ENCODE measurements around the gene KRT8.
"Not testable (repeated sequence)": the region's sequence is repeated elsewhere in the genome, so short reads cannot be mapped to it uniquely, and the experiment has no call there.

KRT8 gene

DNA sequence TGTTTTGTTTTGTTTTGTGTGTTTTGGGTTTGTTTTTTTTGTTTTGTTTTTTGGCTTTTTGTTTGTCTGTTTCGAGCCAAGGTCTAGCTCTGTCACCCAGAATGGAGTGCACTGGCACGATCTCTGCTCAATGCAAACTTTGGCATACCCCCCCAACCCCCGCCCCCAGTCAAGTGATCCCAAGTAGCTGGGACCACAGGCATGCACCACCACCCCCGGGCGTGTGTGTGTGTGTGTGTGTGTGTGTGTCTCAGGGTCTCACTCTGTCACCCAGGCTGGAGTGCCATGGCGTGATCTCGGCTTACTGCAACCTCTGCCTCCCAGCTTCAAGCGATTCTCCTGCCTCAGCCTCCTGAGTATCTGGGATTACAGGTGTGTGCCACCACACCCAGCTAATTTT lies 24.4 kb downstream of the KRT8 start:
- intact Hi-C loops (cut with DNase I); DNase-seq: not testable (repeated sequence)

DNA sequence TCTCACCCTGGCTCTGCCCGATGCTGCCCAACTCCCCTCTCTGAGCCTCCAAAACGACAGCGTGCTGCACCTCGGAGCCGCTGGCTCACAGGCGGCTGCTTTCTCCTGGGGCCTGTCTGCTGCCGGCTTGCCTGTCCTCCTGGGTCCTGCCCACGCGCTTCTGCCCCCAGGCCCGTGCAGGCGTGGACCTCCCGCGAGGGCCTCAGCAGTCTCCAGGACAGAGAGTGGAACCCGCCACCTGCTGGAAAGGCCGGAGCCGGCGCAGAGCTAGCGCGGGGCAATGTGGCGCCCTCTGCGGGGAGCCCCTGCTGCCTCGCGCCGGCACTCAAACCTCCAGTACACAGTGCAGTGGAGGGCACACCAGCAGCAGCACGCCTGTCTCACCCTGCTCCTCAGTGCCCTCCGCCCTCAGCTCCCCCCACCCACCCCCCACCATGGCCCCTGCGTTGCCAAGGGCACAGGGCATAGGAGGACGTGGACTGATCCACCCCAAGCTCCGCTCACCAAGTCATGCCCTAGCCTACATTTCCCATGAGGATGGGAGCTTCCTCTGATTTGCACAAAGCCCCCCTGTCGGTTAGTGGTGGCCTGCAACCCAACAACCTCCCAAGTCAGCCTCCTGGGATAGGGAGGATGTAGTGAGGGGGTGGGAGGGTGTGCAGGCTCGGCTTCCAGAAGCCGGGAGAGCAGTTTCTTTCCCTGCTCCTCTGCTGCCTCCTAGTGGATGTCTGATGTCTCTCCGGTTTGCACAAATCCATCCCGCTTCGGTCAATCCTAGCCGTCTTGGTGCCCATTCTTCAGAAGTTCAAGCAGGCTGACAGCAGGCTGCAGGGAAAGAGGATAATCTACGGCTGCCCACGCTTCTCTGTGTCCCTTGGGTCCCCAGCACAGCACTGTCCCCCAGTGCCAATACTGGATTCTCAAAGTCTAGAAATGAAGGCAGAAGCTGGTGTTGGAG lies 25.2 kb downstream of the KRT8 start:
- peak; percentile 59 to 93 (median 82) for DNase-seq
- intact Hi-C loops (cut with DNase I), result no loop called here

DNA sequence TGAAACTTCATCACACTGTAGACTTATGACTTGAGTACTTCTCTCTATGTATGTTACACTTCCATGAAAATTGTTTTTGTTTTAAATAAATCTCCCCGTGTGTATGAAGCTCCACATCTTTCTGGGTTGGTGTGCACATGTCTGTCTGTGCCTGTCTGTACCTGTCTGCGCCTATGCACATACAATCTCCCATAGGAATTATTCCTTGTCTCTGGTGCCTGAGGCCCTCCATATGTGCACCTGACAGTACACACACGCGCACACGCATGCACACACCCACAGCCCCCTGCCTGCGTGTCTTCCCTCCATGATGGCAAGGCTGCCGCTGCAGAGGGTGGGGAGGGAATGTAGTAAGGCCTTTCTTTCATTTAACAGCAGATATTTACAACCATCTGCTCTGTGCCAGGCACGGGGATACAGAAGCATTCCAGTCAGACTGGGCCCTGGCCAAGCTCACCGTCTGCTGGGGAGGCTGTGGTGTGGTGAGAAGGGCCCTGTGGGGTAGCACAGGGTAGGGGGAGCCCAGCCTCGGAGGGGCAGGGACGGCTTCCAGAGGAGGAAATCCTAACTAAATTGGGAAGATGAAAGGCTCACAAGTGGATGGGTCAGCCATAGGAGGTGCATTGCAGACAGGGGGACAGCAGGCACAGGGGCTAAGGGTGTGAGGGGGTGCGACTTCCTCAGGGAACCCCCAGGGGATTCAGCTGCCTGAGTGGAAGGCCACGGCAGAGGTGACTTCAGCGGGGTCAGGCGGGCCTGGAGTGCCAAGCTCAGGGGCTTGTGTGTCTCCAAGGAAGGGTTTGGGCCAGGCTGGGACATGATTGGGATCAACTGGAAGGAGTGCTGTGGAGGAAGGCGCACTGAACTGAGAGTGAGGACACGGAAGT lies 26.1 kb downstream of the KRT8 start:
- intact Hi-C loops (cut with DNase I), result no loop called here
- DNase-seq, result no peak

DNA sequence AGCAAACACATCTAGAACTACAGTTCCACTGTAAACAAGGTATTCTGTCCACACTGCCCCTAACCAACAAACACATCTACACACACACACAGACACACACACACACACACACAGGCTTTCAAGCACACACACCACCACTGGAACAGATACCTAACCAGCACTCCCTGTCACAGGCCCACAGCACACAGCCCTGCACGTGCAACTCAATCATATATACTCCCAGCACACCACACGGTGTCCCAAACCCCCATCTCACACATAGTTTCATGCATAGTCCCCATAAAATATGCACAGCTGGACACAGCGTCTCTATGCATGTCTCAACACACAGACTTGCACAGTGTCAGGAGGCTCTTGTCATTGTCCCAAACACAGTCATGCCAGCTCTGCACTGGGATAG lies 27.6 kb downstream of the KRT8 start:
- intact Hi-C loops (cut with DNase I), result no loop called here
- no peak for DNase-seq

DNA sequence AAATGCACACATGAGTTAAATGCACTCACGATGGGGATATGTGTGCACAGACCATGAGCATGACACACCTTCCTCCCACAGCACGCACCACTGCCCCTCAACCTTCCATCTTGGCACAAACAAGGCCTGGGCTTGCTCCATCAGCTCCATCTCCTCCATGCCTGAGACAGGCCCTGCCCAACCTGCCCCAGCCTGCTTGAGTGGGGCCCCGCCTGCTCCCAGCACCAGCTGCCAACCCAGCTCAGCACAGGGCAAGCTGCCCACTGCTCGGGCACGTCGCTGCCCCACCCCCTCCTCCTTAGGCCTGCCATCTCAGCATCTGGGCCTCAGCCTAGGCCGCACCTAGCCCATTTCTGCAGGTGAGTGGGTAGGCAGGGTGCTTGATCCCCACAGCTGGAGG lies 28.5 kb downstream of the KRT8 start:
- peak in 3 of 42 donors; percentile 6 to 45 (median 24) for DNase-seq

DNA sequence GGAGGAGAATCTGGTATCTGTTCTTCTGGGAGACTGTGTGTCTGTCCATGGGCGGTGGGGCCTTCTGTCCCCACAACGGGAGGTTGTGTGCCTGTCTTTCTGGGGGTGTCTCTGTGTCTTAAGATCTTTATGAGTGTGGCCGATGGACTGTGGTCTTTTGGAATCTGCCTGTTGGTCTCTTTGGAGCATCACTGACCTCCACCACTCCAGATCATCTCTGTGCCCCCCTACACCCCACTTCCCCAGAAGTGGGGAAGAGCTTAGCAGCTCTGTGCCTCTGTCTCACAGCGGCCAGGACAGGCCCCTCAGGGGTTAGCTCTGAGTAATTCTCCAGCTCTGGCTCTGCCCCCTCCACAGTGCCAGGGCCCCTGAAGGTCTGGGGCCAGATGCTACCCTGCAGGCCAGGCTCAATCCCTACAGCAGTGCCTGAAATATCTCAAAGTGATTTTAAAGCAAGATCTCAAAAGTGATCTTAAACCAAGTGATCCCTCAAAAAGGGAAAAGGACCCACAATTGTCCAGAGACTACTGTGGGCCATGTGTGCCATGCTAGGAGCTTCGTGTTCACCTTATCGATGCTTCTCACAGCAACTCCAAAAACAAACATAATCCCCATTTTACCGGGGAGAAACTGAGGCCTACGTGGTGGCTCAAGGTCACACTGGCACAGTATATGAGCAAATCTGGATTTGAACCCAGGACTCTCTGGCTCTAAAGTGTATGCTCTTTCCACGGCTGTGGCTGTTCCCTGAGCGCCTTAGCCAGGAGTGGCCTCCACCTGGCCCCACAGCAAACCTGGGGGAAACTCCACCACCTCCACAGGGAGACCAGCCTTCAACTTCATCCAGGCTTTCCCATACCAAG lies 30.1 kb downstream of the KRT8 start:
- no peak for DNase-seq
- intact Hi-C loops (cut with DNase I), result loop anchor here (5.0 kb wide), 2 partner anchors 293 to 718 kb away; no protein-coding TSS in a partner anchor

More for the DNA sequence above, 28.5 kb downstream of the KRT8 start:
- intact Hi-C loops (cut with DNase I), result no loop called here

DNA sequence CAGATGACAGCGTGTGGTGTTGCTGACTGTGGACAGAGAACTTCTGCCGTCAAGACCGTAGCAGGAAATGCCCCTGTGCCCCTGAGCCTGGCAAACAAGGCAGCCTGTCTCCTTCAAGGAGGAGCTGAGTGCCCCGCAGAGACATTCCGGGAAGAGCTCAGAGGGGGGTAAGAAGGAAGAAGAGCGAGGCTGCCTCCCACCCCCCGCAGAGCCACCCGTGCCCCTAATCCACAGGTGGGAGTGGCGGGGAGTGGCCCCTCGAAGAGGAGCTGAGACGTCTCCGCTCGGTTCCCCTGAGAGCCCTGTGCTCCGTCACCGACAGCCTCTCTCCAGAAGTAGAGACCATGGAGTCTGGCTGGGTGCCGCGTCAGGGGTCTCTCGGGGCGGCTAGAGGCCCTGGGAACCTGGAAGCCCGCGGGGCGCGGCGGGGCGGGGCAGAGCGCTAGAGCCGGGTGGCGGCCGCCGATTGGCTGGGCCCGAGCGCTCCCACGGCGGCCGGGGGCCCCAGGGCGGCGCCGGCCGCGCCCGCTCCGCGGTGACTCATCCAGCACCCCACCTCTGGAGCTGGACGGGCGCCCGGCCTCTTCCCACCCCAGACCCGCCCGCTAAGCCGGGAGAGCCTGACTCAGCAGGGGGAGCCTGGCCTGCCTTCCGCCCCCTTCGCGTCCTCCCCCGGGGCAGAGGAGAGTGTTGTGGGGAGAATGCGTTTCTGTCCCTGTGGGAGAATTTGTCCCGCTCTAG lies 30.9 kb downstream of the KRT8 start:
- DNase-seq, result peak in 28 of 42 donors; percentile 12 to 83 (median 32)
- intact Hi-C loops (cut with DNase I), result loop anchor here (5.0 kb wide), 2 partner anchors 292 to 717 kb away; no protein-coding TSS in a partner anchor

DNA sequence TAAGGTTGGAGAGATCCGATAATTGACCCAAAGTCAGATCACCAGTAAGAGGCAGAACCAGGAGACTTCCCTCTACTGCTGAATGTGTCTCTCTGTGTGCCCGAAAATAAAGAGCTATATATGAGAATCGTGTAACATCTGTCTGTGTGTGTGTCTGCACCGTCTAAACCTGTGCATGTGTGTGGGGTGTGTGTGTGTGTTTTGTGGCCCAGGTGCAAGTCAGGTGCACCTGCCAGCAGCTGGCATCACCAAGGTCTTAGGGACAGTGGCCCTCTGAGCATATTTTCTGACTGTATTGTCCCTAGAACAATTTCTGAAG lies 31.4 kb downstream of the KRT8 start:
- intact Hi-C loops (cut with DNase I), result loop anchor here (5.0 kb wide), 2 partner anchors 291 to 716 kb away; no protein-coding TSS in a partner anchor
- no peak for DNase-seq

DNA sequence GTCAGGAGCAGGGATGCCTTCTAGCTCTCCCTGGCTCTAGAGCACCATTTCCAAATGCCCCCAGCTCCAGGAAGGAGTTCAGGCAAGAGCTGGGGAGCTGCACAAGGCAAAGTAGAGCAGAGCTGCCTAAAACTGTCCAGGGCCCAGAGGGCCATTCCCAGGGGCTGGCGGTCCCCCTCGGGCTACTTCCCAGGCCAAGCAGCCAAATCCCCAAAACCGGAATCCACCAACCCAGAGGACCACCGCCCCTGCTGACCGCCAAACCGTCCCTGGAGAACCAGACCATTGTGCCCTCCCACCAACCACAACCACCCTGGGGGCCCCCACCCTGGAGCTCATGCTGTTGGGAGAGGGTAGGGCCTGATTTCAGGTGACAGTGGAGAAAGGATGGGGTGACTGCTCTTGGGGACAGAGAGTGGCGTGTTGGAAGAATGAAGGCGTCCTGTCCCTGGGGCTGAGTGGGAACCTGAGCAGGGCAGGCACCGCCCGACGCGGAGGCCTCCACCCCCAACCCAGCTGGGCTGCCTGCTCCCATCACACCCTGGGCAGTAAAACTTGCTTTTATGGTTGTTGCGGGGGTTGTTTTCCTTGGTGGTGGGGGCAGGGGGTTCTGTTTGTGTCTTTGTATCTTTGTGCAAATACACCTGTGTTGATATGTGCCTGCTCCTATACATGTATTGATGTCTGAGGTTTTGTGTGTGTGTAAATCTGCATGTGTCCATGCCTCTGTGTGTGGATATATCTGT lies 32.1 kb downstream of the KRT8 start:
- no peak for DNase-seq

DNA sequence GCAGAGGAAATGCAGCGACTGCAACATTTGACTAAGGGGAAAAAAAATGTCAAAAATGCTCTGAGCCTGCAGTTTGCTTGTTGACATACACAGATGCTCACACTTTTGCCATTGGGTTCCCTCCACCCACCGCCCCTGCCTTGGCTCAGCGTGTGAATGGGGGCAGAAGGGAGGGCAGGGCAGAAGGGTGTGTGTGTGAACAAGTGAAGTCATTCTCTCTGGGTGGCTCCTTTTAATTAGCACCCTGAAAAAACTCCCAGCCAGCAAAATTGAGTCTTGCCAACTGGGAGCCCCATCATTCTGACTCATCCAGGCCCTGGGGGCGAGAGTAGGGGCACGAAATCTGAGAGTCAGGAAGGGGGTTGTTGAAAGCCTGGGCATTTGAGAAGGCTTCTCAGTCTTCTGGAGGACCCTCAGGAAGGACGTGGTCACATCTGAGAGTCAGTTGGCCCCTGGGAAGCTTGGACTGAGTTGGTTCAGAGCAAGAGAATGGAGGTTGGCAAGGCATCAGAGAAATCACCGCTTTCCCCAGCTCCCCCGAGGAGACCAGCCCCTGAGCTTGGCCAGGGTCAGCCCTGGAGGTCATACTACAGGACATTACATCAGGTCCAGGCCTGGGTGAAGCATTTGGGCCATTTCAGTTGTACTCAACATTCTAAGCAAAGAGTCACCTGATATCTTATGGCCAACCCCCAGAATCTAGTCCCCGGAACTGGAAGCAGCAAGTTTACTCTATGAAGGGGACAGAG lies 33.4 kb downstream of the KRT8 start:
- intact Hi-C loops (cut with DNase I), result loop anchor here (5.0 kb wide), 2 partner anchors 289 to 714 kb away; no protein-coding TSS in a partner anchor
- DNase-seq, result no peak

More for the DNA sequence above, 32.1 kb downstream of the KRT8 start:
- intact Hi-C loops (cut with DNase I), result loop anchor here (5.0 kb wide), 2 partner anchors 291 to 716 kb away; no protein-coding TSS in a partner anchor

DNA sequence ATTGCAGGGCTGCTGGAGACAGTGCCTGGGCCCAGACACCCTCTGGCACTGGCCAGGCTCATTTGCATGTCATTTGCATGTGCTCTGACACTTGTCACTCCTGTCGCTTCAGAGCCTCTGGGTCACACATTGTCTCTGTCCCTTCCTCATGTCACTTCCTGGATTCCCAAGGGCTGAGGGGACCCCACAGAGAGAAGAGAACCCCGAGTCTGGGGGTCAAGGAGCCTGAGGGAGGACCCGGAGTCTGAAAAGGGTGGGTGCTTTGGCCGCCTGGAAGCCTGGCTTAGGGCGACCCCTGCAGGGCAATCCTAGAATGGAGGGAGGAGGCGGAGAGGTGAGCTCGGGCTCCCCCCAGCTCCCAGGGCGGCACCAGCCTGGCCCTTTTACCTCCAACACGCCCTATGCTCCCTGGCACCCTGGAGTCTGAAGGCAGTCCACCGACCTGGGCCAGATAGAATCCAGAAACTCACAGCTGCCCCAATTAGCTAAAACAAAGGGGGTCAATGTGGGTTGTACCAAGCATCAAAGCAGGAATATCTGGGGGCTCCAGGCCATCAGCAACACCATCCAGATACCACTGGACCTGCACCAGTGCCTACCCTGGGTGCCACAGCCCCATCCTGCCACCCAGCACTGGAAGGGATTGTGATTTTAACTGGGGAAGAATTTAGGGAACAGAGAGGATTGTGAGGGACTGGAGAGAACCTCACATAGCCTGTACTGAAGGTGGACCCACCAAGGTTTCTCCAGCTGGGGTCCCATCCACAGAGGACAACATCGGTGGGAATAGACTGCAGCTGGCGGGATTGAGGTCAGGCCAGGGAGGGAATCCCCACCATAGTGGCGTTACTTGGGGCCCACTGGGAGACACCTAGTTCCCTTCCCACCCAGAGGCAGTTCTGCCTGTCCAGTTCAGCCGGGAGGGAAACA lies 34.2 kb downstream of the KRT8 start:
- DNase-seq, result peak; percentile 31 to 82 (median 60)
- intact Hi-C loops (cut with DNase I), result loop anchor here (5.0 kb wide), 2 partner anchors 288 to 713 kb away; no protein-coding TSS in a partner anchor

DNA sequence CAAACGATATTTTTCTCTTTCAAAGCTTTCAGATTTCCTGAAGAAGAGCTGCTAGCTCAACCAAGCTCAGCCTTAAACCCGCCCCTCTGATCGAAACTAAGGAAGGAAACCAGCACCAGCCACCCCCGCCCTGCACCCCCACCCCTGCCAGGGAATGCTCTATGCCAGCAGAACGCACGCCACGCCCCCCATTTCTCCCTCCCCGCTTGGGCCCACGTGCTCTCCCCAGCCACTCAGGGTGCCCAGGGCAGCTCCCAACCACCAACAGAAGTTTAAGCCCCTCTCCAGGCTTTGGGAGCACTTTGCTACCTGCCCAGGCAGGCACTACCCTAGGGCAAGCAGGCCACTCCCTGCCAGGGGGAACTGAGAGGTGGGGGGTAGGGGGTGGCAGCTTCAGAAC lies 37.2 kb downstream of the KRT8 start:
- intact Hi-C loops (cut with DNase I), result no loop called here
- DNase-seq, result peak; percentile 42 to 93 (median 76)

DNA sequence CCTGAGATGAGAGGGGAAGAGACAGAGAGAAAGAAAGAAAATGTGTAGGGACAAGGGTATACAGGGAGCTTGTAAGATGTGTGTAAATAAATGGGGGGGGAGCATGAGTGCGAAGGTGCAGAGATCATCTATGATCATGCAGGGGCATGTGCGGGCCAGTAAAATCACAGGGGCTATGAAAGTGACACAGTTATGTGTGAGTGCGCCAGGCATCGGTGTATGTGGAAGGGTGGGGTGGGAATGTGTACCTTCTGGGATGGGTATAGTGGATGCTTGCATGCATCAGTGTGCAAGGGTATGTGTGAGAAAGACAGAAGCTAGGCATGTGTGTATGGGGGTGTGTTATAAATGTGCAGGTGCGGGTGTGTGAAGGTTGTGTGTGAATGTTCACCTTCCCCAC lies 37.7 kb downstream of the KRT8 start:
- peak in 1 of 42 donors; percentile 16 for DNase-seq
- intact Hi-C loops (cut with DNase I), result no loop called here

DNA sequence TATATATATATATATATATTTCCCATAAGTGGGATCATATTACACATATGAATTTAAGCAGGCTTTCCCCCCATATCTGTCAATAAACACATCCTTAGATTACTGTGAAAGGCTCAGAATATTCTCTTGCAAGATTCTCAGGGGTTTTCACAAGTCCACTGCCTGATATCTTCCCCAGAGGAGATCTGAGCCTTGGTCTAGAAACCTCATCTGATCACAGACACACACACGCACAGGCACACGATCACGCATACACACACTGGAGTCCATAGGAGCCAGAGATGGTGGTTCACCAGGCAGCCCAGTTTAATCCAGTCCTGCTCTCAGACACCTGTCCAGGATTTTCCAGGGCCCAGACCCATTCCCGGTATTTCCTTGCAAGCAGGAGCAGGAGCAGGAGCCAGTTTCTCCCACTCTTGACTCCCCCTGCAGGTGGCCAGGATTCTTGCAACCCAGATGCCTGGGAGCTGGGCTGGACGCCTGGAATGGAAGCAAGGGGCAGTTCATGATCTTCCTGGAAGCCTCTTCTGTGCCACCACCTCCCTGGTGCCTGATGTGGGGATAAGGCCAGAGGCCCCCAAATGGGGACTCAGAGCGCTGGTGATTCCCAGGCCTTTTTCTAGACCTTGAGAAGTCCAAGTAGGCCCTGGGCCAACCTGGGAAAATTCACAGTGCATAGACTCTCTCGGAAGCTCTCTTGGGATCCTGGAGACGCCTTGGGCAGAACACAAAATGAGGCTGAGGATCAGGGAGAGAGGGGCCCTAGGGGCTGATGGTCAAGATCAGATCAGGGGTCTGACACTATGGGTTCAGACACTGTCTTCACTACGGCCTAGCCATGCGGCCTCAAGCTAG lies 39.6 kb downstream of the KRT8 start:
- intact Hi-C loops (cut with DNase I), result no loop called here
- DNase-seq, result peak; percentile 21 to 84 (median 64)

Data from head of caudate nucleus (tissue), 42 donors.